Natural killer cell (primary cell): ENCODE measurements around the gene BIRC7. TPM values are rescaled to one million over a fixed set of nuclear protein-coding genes. Genes with fewer than 3 reads are reported as not detected.

Experiments
- ATAC-seq, 3 donors: fragments of 150-1000 bp in 2 of 3; fragments of 200-7000 bp in 1 of 3; cut with Tn5 transposase; 1 replicate in 1 of 3; 2 replicates in 2 of 3; pipeline ENCODE4 v1.10.0; 2021; ENCODE audit warnings: mild to moderate bottlenecking in 2 of 3, moderate library complexity in 2 of 3
- DNase-seq, 2 donors: peaks; one replicate each; pipeline versions ENCODE4 v3.0.0 to v3.0.0-alpha.2; 2013 to 2021; ENCODE audit warnings: mixed read lengths in 1 of 2
- H3K27ac ChIP-seq: one replicate; pipeline ENCODE4 v1.5.1; 2013; ENCODE audit warnings: mild to moderate bottlenecking, low read length
- H3K27me3 ChIP-seq: one replicate; pipeline ENCODE4 v1.6.1; 2013; ENCODE audit warnings: low read length; ENCODE audit not compliant: control insufficient read depth, insufficient read depth
- H3K36me3 ChIP-seq: one replicate; pipeline ENCODE4 v1.6.1; 2013; ENCODE audit warnings: low read length; ENCODE audit not compliant: control insufficient read depth, insufficient read depth
- H3K4me1 ChIP-seq: one replicate; pipeline ENCODE4 v1.6.1; 2013; ENCODE audit warnings: low read length; ENCODE audit not compliant: control insufficient read depth, insufficient read depth
- H3K4me3 ChIP-seq: one replicate; pipeline ENCODE4 v1.5.1; 2013; ENCODE audit warnings: low read length
- H3K9me3 ChIP-seq: one replicate; pipeline ENCODE4 v1.6.1; 2013; ENCODE audit warnings: low read length; ENCODE audit not compliant: control insufficient read depth, insufficient read depth
- H3K27ac Mint-ChIP-seq, 2 donors: one replicate each; pipeline ENCODE4 v1.8.0; 2022; ENCODE audit warnings: mild to moderate bottlenecking in 2 of 2, mixed read lengths in 2 of 2, moderate library complexity in 1 of 2
- H3K27me3 Mint-ChIP-seq, 2 donors: one replicate each; pipeline ENCODE4 v1.8.0; 2022; ENCODE audit warnings: low read depth in 2 of 2, mixed read lengths in 2 of 2
- H3K36me3 Mint-ChIP-seq: one replicate; pipeline ENCODE4 v1.8.0; 2022; ENCODE audit warnings: mixed read lengths
- H3K4me1 Mint-ChIP-seq, 2 donors: one replicate each; pipeline ENCODE4 v1.8.0; 2022; ENCODE audit warnings: mixed read lengths in 2 of 2
- H3K4me3 Mint-ChIP-seq: one replicate; pipeline ENCODE4 v1.8.0; 2022; ENCODE audit warnings: mild to moderate bottlenecking, moderate library complexity, mixed read lengths
- H3K9me3 Mint-ChIP-seq, 2 donors: one replicate each; pipeline ENCODE4 v1.8.0; 2022; ENCODE audit warnings: mixed read lengths in 2 of 2
- WGBS: methylation state at CpG from one replicate; pipeline ENCODE4 v1.1.7; 2013; ENCODE audit warnings: missing lambda C conversion rate; ENCODE audit not compliant: insufficient coverage; 5-methylcytosine and 5-hydroxymethylcytosine counted together
- intact Hi-C: fragments of 100-400 bp; cut with micrococcal nuclease; formaldehyde crosslinking; loops from one replicate; pipeline ENCODE4 v1.14.2; 2022
- total RNA-seq, 4 donors: library from RNA; stranded (reverse); fragments of 120-200 nt in 1 of 4; gene quantifications; one replicate each; pipeline versions ENCODE4 v1.2.3 to v1.2.4, GENCODE V29; 2013 to 2022
- TF ChIP-seq, protein P1 (sequence below): fragments of 200-600 bp; IDR thresholded peaks from one replicate; pipeline ENCODE4 v1.8.0; 2022; ENCODE audit warnings: antibody characterized with exemption

BIRC7 gene
- total RNA-seq, 3 donors from 2014 or later (not counting 1 experiment from before 2014, with no cell fraction given) = not detected

DNA sequence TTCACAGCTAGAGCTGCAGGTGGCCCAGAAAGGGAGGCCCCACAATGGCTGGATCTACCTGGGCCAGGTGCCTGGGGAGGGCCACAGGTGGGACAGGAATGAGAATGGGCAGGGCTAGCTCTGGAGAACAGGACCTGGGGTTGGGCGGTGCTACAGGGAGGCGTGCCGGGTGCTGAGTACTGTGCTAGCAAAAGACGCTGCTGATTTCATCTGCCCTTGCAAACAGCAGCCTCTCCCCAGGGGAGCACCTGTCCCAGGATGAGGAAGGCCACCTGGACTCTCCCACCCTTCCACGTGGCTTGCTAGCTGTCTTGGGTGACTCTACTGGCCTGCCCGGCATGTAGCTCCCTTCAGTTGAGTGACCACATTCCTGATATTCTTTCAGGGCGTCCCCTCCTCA, 13.2 kb upstream of the BIRC7 start:
- intact Hi-C loops = no loop called here
- H3K36me3 ChIP-seq = no peaks in the 10 kb centered on the region
- Mint-ChIP-seq H3K4me1 (no peaks in the 10 kb centered on the region), H3K27me3 (peaks cover 0 to 10% of the 10 kb centered on the region in 2 donors), H3K36me3 (no peaks in the 10 kb centered on the region), H3K27ac (no peak overlapping the region), H3K9me3 (no peaks in the 10 kb centered on the region), H3K4me3 (no peak overlapping the region)
- H3K4me3 ChIP-seq = no peak overlapping the region
- no peak overlapping the region for H3K27ac ChIP-seq
- H3K4me1 ChIP-seq = no peaks in the 10 kb centered on the region
- 86% methylated on average over 7 of the region's 7 CpGs for WGBS
- no peaks in the 10 kb centered on the region for H3K27me3 ChIP-seq
- no peaks in the 10 kb centered on the region for H3K9me3 ChIP-seq
- TF ChIP-seq, protein P1, sequence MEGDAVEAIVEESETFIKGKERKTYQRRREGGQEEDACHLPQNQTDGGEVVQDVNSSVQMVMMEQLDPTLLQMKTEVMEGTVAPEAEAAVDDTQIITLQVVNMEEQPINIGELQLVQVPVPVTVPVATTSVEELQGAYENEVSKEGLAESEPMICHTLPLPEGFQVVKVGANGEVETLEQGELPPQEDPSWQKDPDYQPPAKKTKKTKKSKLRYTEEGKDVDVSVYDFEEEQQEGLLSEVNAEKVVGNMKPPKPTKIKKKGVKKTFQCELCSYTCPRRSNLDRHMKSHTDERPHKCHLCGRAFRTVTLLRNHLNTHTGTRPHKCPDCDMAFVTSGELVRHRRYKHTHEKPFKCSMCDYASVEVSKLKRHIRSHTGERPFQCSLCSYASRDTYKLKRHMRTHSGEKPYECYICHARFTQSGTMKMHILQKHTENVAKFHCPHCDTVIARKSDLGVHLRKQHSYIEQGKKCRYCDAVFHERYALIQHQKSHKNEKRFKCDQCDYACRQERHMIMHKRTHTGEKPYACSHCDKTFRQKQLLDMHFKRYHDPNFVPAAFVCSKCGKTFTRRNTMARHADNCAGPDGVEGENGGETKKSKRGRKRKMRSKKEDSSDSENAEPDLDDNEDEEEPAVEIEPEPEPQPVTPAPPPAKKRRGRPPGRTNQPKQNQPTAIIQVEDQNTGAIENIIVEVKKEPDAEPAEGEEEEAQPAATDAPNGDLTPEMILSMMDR = no peak
- DNase-seq (no peak), ATAC-seq (no peak)

DNA sequence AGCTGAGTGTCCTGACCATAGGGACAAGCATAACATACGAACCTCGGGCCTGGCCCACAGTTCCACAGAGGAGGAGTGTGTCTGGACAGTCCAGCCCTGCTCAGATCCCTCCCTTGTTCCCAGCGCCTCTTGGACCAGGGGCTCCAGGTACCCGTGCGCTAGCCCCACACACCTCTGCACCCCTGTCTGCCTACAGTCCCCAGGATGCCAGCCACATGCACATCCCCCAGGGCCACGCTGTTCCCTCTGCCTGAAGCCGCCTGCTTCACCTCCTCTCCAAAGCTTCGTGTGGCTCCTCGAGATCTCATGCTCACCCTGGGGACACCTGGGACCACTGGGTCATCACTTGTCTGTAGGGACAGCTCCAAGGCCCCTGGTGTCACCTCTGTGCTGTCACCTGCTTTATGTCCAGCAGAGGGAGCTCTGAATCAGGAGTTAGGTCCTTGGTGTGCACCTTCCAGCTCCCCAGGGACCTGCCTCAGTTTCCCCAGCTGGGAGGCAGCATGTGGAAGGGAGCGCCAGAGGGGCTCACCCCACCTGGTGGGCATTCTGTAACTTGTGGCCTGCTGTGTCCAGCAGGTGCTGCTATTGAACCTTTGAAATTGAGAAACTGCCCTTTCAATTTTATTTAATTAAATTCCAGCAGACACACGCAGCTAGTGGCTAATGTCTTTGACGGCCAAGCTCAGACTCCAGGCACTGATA, 12.4 kb upstream of the BIRC7 start:
- Mint-ChIP-seq H3K4me3 (no peak overlapping the region), H3K27me3 (peaks cover 0 to 10% of the 10 kb centered on the region in 2 donors), H3K27ac (no peak overlapping the region), H3K36me3 (no peaks in the 10 kb centered on the region), H3K4me1 (no peaks in the 10 kb centered on the region), H3K9me3 (no peaks in the 10 kb centered on the region)
- no peaks in the 10 kb centered on the region for H3K4me1 ChIP-seq
- ATAC-seq = peak in 2 of 3 donors; percentile 55 to 66
- DNase-seq = peak in 1 of 2 donors; percentile 72
- H3K36me3 ChIP-seq = no peaks in the 10 kb centered on the region
- TF ChIP-seq, protein P1 = peak; percentile 76
- H3K27ac ChIP-seq = no peak overlapping the region
- no peak overlapping the region for H3K4me3 ChIP-seq
- intact Hi-C loops = no loop called here
- H3K27me3 ChIP-seq = no peaks in the 10 kb centered on the region
- no peaks in the 10 kb centered on the region for H3K9me3 ChIP-seq
- WGBS = 58% methylated on average over 12 of the region's 12 CpGs

DNA sequence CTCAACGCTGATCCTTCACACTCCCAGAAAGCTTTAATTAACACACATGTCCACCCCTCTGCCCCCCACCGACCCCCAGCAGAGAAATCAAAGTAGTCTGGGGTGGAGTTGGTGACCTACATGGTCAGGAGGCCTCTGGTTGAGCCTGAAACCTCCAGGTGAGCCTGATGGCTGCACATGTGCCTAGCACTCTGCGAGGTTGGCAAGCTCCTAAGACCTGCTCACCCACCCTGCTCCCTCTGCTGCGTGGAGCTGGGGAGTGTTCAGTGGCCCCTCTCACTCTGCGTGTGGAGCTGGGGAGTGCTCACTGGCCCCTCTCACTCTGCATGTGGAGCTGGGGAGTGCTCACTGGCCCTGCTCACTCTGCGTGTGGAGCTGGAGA, 11.9 kb upstream of the BIRC7 start:
- intact Hi-C loops = no loop called here
- H3K4me1 Mint-ChIP-seq = no peaks in the 10 kb centered on the region

More for the DNA sequence above, 11.9 kb upstream of the BIRC7 start:
- Histone ChIP-seq H3K9me3 (no peaks in the 10 kb centered on the region), H3K27me3 (peaks cover 1% of the 10 kb centered on the region), H3K36me3 (no peaks in the 10 kb centered on the region), H3K27ac (no peak overlapping the region), H3K4me3 (no peak overlapping the region), H3K4me1 (no peaks in the 10 kb centered on the region)
- peaks cover under 1 to 10% of the 10 kb centered on the region in 2 donors for H3K27me3 Mint-ChIP-seq
- H3K9me3 Mint-ChIP-seq = no peaks in the 10 kb centered on the region
- 81% methylated on average over 5 of the region's 6 CpGs for WGBS
- no peaks in the 10 kb centered on the region for H3K36me3 Mint-ChIP-seq
- DNase-seq (no peak), ATAC-seq (no peak)
- H3K27ac Mint-ChIP-seq = no peak overlapping the region
- TF ChIP-seq, protein P1 = no peak
- H3K4me3 Mint-ChIP-seq = no peak overlapping the region
